Ishikawa (cell line): ENCODE measurements around the gene RNF151.

Experiments used
- CEBPB ChIP-seq: IDR thresholded peaks from 2 replicates; pipeline ENCODE4 v1.6.1; 2012
- CREB1 ChIP-seq: IDR thresholded peaks from 2 replicates; pipeline ENCODE4 v1.6.1; 2012; ENCODE audit warnings: low read depth
- EGR1 ChIP-seq: IDR thresholded peaks from 2 replicates; pipeline ENCODE4 v1.6.1; 2012
- EP300 ChIP-seq: IDR thresholded peaks from 2 replicates; pipeline ENCODE4 v1.6.1; 2012; ENCODE audit warnings: borderline replicate concordance
- FOXM1 ChIP-seq: IDR thresholded peaks from 2 replicates; pipeline ENCODE4 v1.6.1; 2012; ENCODE audit warnings: low read depth, borderline replicate concordance
- NFIC ChIP-seq: IDR thresholded peaks from 2 replicates; pipeline ENCODE4 v1.6.1; 2012
- RAD21 ChIP-seq: IDR thresholded peaks from 2 replicates; pipeline ENCODE4 v1.6.1; 2012; ENCODE audit warnings: low read depth
- TAF1 ChIP-seq: IDR thresholded peaks from 2 replicates; pipeline ENCODE4 v1.6.1; 2012; ENCODE audit warnings: low read depth, mild to moderate bottlenecking
- TCF12 ChIP-seq: IDR thresholded peaks from 2 replicates; pipeline ENCODE4 v1.6.1; 2012; ENCODE audit warnings: low read depth
- TEAD4 ChIP-seq: IDR thresholded peaks from 2 replicates; pipeline ENCODE4 v1.6.1; 2012
- YY1 ChIP-seq: IDR thresholded peaks from 2 replicates; pipeline ENCODE4 v1.6.1; 2012; ENCODE audit warnings: low read depth
- ZBTB7A ChIP-seq: IDR thresholded peaks from 2 replicates; pipeline ENCODE4 v1.6.1; 2012; ENCODE audit warnings: low read depth
- TF ChIP-seq, protein P1 (sequence below): IDR thresholded peaks from 2 replicates; pipeline ENCODE4 v1.6.1; 2012
- TF ChIP-seq, protein P2 (sequence below): IDR thresholded peaks from 2 replicates; pipeline ENCODE4 v1.6.1; 2012; ENCODE audit warnings: low read depth, mild to moderate bottlenecking
- TF ChIP-seq, protein P3 (sequence below): IDR thresholded peaks from 2 replicates; pipeline ENCODE4 v1.6.1; 2012

Gene RNF151, protein sequence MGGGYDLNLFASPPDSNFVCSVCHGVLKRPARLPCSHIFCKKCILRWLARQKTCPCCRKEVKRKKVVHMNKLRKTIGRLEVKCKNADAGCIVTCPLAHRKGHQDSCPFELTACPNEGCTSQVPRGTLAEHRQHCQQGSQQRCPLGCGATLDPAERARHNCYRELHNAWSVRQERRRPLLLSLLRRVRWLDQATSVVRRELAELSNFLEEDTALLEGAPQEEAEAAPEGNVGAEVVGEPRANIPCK

DNA sequence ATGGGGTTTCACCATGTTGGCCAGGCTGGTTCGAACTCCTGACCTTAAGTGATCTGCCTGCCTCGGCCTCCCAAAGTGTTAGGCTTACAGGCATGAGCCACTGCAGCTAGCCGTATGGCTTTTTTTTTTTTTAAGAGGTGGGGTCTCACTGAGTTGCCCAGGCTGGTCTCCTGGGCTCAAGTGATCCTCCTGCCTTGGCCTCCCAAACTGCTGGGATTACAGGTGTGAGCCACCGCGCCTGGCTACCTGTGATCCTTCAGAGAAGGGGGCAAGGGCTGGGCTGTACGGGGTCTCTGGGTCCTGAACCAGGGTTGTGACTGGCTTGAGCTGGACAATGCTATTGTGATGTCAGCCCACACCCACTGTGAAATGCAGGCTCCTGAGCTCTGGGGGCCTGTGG lies at the start of gene RNF151:
TSS of gene RNF151 (plus strand) at position 397 of the 400 bp plus-strand sequence. CDS start 26 bp downstream, outside the sequence.
- no peak for TF ChIP-seq TCF12
- TF ChIP-seq, protein P1, sequence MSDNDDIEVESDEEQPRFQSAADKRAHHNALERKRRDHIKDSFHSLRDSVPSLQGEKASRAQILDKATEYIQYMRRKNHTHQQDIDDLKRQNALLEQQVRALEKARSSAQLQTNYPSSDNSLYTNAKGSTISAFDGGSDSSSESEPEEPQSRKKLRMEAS, result no peak

DNA sequence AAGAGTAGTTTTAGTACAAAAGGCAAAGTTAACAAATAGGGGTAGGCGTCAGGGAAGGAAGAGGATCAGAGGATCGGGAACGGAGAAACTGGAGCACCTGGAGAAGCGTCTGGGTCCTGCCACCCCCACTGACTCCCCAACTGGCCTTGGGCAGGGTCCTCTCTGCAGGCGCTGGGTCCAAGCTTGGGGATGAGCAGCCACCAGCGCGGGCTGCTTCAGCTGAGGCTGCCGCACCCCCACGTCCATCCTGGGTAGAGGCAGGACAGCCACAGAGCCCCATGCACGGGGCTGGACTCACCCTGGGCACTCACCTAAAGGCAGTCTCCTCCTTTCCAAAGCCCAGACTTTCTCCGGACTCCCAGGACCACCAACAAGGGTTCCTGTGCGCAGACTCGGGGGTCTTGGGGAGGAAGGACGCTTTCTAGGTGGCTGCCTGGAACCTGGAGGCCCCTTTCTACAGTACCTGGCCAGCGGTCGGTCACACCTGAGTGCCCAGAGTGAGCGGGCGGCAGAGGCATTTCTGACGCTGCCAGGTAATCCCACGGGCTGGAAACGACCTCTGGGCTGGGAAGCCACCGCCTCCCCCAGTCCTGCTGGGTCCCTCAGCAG lies 49.5 kb upstream of the RNF151 start:
- TF ChIP-seq ZBTB7A, result peak; percentile 64; the same call in 1 of the 2 replicates
- no peak for TF ChIP-seq CREB1
- no peak for TF ChIP-seq CEBPB

DNA sequence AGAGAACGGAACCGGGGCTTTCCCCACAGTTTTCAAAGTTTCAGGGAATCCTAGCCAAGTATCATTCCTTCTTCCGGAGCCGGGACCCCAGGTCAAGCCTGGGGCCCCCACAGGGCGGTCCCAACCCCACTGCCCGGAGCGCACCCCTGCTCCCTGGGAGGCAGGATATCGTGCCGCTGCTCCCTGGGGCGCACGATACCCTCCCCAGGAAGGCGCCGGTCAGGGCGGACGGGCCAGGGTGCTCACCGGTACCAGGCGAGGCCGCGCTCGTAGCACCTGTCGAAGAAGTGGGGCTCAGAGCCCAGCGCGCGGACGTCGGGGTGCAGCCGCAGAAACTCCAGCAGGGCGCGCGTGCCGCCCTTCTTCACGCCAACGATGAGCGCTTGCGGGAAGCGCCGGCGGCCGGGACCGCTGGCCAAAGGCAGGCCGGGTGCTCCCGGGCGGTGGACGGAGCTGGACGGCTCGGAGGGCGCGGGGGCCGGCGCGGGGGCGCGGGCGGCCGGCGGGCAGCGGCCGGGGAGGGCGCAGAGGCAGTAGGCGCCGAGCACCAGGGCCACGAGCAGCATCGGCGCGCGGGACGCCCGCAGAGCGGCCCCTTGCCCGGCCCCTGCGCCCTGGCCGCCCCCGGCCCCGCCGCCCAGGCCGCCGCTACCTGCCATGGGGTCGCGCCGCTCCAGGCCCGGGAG lies 48.8 kb upstream of the RNF151 start:
- TF ChIP-seq CEBPB, result no peak
- TF ChIP-seq, protein P2, sequence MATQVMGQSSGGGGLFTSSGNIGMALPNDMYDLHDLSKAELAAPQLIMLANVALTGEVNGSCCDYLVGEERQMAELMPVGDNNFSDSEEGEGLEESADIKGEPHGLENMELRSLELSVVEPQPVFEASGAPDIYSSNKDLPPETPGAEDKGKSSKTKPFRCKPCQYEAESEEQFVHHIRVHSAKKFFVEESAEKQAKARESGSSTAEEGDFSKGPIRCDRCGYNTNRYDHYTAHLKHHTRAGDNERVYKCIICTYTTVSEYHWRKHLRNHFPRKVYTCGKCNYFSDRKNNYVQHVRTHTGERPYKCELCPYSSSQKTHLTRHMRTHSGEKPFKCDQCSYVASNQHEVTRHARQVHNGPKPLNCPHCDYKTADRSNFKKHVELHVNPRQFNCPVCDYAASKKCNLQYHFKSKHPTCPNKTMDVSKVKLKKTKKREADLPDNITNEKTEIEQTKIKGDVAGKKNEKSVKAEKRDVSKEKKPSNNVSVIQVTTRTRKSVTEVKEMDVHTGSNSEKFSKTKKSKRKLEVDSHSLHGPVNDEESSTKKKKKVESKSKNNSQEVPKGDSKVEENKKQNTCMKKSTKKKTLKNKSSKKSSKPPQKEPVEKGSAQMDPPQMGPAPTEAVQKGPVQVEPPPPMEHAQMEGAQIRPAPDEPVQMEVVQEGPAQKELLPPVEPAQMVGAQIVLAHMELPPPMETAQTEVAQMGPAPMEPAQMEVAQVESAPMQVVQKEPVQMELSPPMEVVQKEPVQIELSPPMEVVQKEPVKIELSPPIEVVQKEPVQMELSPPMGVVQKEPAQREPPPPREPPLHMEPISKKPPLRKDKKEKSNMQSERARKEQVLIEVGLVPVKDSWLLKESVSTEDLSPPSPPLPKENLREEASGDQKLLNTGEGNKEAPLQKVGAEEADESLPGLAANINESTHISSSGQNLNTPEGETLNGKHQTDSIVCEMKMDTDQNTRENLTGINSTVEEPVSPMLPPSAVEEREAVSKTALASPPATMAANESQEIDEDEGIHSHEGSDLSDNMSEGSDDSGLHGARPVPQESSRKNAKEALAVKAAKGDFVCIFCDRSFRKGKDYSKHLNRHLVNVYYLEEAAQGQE, result no peak

DNA sequence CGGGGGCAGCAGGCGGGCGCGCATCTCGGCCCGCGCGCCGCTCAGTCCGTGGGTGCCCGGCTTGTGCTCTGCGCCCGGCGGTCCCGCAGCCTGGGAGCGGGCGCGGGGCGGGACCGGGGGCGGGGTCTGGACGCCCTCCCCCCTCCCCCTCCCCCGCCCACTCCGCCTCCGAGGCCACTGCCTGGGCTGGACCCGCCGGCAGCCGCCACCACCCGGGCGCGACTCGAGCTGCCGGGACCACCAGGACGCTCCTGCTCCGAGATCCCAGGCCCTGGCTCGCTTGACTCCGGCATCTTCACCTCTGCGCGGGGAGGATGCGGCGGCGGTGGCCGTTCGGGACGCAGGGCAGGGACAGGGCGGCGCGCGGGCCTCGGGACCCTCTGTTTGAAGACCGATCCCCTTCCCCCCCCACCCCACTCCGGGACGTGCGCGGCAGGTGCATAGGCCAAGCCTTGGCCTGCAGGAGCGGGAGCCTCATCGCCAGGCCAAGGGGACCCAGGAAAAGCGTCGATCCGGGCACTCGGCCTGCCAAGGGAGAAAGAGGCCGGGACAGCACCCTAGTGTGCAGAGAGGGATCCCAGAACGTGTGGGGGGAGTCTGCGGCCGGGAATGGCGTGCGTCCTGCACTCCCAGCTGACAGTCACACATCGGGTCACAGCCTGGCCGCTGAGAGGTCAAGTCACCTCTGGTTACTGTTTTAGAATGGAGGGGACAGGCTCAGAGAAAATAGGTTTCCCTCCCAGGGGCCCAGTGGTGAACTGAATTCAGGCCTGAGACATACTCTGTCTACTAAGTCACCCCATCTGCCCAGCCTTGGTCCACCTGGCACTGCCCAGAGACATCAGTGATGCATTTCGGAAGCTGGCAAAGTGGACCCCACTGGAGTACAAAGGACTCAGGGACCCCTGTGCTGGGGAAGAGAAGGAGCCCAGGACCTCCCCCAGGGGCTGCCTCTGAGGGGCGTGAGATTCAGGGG lies 48.0 kb upstream of the RNF151 start, which contains the start of gene HS3ST6:
TSS of gene HS3ST6 (minus strand) at position 65 of the 976 bp plus-strand sequence. CDS start 92 bp downstream, outside the sequence.
- TF ChIP-seq TCF12, result no peak

DNA sequence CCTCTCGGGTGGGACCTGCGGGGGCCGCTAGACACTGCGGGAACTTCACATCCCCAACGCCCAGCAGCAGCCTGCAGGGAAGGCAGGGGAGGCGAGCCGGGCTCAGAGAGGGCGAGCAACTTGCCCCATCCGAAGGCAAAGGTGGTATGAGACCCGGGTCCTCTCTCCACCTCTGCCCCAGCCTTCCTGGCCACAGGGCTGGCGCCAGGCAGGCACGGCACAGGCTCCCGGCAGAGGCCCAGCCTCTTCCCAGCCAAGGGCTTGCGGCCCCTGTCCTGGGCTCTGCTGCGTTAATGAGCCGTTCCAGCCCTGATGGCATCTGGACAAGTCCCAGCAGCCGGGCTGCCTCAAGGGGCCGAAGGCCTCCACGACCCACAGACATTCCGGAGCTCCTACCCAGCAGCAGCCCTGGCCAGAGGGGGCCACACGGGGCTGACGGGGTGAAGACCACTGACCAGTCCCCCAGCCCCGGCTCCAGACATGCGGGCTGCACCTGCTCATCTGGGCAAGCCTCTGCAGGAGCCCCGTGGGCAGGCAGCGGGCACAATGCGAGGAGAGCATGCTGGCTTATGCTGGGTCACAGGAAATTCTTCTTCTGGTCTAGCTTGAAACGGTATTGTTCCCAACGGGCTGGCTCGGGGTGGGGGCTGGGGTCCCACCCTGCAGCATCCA lies 47.2 kb upstream of the RNF151 start:
- TF ChIP-seq, protein P2, result no peak
- TF ChIP-seq RAD21, result no peak
- no peak for TF ChIP-seq EP300
- no peak for TF ChIP-seq TCF12
- TF ChIP-seq NFIC, result no peak
- TF ChIP-seq, protein P3, sequence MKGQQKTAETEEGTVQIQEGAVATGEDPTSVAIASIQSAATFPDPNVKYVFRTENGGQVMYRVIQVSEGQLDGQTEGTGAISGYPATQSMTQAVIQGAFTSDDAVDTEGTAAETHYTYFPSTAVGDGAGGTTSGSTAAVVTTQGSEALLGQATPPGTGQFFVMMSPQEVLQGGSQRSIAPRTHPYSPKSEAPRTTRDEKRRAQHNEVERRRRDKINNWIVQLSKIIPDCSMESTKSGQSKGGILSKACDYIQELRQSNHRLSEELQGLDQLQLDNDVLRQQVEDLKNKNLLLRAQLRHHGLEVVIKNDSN, result no peak
- TF ChIP-seq TAF1, result no peak
- TF ChIP-seq ZBTB7A, result no peak
- TF ChIP-seq, protein P1, result no peak
- TF ChIP-seq FOXM1, result no peak
- no peak for TF ChIP-seq YY1
- no peak for TF ChIP-seq CEBPB
- no peak for TF ChIP-seq TEAD4

DNA sequence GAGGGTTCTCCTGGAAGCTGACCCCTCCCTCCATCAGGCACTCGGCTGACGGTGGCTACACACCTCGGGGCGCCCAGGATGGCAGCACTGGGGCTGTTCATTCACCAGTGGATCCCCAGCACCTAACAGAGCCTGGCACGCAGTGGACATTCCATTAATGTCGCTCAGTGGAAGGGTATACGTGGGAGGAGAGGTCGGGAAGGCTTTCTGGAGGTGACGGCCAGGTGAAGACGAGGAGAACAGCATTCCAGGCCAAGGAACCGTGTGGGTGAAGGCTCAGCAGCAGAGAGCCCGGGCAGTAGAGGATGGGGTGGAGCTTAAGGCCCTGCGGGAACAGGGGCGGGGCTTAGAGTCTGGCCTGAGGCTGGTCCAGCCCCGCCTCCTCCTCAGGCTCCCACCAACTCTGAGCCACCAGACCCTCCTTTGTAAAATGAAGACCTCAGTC lies 45.9 kb upstream of the RNF151 start:
- TF ChIP-seq EP300 (no peak), TAF1 (no peak), YY1 (no peak), CEBPB (no peak), ZBTB7A (no peak), NFIC (no peak), EGR1 (no peak), RAD21 (no peak), TCF12 (no peak), FOXM1 (no peak), TEAD4 (no peak), CREB1 (no peak)
- TF ChIP-seq, protein P2, result no peak
- TF ChIP-seq, protein P3, result no peak
- TF ChIP-seq, protein P1, result no peak
